T-helper 9 cell (primary cell): ENCODE measurements around the gene MUC5AC.
"Not testable (repeated sequence)": the region's sequence is repeated elsewhere in the genome, so short reads cannot be mapped to it uniquely, and the experiment has no call there.

Source experiments
- DNase-seq: peaks from one replicate; pipeline ENCODE4 v3.0.0-alpha.2; 2020
- total RNA-seq, 2 donors: gene quantifications; one replicate each; lab custom pipeline; 2026; lab: John Stamatoyannopoulos, UW

The MUC5AC gene, protein sequence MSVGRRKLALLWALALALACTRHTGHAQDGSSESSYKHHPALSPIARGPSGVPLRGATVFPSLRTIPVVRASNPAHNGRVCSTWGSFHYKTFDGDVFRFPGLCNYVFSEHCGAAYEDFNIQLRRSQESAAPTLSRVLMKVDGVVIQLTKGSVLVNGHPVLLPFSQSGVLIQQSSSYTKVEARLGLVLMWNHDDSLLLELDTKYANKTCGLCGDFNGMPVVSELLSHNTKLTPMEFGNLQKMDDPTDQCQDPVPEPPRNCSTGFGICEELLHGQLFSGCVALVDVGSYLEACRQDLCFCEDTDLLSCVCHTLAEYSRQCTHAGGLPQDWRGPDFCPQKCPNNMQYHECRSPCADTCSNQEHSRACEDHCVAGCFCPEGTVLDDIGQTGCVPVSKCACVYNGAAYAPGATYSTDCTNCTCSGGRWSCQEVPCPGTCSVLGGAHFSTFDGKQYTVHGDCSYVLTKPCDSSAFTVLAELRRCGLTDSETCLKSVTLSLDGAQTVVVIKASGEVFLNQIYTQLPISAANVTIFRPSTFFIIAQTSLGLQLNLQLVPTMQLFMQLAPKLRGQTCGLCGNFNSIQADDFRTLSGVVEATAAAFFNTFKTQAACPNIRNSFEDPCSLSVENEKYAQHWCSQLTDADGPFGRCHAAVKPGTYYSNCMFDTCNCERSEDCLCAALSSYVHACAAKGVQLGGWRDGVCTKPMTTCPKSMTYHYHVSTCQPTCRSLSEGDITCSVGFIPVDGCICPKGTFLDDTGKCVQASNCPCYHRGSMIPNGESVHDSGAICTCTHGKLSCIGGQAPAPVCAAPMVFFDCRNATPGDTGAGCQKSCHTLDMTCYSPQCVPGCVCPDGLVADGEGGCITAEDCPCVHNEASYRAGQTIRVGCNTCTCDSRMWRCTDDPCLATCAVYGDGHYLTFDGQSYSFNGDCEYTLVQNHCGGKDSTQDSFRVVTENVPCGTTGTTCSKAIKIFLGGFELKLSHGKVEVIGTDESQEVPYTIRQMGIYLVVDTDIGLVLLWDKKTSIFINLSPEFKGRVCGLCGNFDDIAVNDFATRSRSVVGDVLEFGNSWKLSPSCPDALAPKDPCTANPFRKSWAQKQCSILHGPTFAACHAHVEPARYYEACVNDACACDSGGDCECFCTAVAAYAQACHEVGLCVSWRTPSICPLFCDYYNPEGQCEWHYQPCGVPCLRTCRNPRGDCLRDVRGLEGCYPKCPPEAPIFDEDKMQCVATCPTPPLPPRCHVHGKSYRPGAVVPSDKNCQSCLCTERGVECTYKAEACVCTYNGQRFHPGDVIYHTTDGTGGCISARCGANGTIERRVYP (N-terminal part only)
- 0 to 0.21 reads per million in 2 donors for total RNA-seq

DNA sequence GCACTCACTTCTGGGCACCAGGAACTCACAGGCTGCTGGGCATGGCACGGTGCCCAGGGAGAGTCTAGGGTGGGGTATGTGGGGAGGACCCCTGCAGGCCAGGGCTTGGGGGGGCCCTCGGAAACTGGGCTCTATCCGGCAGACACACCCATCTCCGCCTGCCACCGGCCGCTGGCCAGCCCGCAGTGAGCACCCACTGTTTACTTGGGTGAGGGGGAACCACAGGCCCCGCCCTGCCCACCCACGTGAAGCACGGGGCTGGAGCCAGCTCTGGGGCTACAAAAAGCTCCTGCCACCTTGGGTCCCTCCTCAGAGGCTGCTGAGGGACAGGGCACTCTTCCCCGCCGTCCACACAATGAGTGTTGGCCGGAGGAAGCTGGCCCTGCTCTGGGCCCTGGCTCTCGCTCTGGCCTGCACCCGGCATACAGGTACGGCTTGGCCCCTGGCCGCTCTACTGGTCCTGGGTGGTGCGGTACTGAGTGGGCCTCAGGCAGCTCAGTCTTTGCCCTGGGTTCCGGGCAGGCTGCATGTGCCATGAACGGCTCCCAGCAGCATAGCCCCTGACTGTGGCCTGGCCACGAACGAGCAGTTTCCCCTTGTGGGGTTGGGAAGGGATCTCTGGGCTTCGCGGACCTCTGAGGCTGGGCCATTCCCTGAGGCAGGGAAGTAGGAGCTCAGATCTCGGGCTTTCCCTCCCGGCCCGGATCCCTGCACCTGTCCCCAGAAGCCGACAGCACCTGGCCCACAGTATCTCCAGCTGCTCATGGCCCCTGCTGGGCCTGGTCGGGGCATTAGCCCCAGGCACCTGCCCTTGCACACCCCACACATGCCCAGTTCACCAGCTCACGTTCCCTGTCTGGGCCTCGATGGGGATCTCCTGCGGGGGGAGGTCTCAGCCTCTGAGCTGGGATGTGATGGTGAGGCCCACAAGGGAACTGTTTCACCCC lies at the start of gene MUC5AC:
TSS of gene MUC5AC (plus strand) at position 309 of the 947 bp plus-strand sequence. CDS start at position 356, 47 bp downstream.
- DNase-seq = no peak

DNA sequence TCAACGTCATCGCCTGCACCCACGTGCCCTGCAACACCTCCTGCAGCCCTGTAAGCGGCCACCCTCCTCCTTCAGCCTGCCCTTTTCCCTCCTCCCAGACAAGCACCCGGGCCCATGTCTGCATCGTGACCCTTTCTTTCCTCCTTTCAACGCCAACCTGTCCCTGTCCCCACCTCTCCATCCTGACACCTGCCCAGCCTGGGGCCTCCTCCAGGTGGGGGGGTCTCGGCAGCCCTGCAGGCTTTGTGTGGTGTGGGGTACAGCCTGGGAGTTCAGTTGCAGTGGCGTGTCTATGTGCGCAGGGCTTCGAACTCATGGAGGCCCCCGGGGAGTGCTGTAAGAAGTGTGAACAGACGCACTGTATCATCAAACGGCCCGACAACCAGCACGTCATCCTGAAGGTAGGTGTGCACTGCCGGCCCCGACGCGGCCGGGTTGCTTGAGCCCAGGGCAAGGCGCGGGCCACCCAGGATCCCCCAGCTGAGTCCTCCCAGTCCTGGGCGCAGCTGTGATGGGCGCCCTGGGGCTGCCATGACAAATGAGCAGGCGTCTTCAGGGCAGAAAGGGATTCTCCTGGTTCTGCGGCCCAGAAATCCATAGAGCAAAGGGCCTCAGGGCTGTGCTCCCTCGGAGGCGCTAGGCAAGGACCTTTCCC lies 49.4 kb upstream of the MUC5AC start:
- no peak for DNase-seq

DNA sequence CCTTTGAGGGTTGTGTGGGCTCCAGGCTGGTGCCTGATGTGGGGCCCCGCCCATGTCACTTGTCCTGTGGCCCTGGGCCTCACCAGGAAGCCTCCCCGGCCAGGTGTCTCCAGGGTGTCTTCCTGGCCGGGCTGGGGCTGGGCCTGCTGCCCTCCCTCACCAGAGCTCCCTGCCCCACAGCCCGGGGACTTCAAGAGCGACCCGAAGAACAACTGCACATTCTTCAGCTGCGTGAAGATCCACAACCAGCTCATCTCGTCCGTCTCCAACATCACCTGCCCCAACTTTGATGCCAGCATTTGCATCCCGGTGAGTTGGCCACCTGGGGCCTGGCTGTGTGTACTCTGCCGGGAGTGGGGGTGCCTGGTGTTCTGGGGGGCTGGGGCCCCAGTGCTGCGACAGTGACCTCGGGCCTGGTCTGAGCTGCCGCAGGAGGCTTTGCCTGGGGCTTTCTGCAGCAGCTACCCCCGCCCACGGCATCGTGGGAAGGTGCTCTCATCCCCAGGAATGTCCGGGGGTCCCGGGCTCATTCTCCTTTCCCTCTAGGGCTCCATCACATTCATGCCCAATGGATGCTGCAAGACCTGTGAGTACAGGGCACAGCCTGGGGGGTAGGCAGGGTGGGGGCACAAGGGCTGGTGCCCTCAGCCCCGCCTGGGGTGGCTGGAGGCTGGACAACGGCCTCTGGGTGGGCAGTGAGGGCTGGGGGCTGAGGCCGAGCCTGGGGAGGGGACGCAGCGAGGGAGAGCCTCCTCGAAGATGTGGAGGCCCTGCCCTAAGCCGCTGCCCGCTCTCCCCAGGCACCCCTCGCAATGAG lies 48.4 kb upstream of the MUC5AC start:
- no peak for DNase-seq

DNA sequence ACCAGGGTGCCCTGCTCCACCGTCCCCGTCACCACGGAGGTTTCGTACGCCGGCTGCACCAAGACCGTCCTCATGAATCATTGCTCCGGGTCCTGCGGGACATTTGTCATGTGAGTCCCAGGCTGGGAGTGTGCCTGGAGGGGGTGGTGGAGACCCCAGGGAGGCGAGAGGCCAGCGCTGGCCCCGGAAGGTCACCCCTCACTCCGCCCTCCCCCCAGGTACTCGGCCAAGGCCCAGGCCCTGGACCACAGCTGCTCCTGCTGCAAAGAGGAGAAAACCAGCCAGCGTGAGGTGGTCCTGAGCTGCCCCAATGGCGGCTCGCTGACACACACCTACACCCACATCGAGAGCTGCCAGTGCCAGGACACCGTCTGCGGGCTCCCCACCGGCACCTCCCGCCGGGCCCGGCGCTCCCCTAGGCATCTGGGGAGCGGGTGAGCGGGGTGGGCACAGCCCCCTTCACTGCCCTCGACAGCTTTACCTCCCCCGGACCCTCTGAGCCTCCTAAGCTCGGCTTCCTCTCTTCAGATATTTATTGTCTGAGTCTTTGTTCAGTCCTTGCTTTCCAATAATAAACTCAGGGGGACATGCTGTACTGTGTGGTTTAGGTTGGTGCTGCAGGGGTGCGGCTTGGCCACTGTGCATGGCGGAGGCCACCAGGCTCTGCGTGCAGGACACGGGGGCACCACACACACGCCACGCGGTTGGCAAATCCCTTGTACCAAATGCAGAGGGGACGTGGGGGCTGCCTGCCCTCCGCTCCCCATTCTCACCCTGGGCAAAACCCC lies 47.6 kb upstream of the MUC5AC start:
- DNase-seq = no peak

DNA sequence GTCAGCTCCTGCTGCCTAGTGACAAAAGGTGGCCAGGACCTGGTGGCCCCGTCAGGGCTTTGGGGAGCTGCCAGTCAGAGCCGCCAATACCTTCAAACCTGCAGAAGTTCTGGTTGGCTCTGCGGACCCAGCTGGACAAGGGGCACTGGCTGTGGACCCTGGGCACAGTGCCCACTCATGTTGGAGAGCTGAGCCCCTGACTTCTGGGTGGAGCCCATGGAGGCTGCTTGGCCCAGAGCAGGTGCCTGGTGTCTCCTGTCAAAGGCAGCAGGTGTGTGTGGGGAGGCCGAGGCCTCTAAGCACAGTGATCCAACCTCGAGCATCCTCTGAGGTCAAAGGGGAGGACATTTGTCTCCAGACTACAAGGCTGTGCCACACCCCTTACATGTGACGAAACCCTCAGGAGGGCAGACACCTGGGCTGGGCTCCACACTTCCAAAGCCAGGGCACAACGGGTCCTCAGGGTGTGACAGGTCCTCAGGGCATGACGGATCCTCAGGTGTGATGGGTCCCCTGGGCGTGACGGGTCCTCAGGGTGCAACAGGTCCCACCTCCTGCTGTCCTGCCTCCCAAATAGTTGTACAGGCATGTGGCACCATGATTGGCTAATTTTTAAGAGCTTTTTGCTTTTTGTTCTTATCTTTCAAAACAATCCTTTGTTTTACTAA lies 46.1 kb upstream of the MUC5AC start:
- DNase-seq = no peak

DNA sequence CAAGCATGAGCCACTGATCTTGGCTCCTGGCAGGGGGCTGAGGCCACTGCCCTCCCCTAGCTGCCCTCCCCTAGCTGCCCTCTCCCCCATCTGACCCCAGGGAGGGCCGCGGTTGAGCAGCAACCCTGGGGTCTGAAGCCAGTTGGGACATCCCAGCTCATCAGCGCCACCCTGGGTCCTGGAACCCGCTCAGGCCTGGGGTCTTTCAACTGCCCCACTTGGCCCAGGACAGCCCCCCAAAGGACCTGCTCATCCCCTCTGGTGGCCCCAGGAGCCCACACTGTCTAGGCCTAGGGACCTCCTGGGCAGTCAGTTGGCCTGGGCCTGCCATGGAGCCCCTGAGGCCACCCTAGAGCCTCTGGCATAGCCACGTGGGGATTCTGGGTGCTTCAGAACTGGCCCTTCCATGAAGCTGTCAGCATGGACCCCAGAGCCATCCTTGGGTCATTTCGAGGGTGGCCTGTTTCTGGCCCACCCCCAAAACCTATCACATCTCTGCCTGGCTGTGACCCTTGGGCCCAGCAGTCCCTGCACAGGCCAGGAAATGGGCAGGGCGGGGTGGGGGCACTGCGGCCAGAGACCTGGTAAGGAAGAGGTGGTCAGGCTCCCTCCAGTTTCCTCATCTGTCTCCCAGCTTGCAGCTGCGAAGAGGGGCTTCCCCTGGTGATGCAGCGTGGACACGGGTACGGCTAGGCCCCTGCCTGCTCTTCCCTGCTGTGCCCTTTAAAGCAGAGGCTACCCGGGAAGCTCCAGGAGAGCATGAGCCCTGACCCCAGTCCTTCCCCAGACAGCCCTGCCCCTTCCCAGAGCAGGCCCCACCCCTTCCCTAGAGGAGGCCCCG lies 45.2 kb upstream of the MUC5AC start:
- DNase-seq = no peak

DNA sequence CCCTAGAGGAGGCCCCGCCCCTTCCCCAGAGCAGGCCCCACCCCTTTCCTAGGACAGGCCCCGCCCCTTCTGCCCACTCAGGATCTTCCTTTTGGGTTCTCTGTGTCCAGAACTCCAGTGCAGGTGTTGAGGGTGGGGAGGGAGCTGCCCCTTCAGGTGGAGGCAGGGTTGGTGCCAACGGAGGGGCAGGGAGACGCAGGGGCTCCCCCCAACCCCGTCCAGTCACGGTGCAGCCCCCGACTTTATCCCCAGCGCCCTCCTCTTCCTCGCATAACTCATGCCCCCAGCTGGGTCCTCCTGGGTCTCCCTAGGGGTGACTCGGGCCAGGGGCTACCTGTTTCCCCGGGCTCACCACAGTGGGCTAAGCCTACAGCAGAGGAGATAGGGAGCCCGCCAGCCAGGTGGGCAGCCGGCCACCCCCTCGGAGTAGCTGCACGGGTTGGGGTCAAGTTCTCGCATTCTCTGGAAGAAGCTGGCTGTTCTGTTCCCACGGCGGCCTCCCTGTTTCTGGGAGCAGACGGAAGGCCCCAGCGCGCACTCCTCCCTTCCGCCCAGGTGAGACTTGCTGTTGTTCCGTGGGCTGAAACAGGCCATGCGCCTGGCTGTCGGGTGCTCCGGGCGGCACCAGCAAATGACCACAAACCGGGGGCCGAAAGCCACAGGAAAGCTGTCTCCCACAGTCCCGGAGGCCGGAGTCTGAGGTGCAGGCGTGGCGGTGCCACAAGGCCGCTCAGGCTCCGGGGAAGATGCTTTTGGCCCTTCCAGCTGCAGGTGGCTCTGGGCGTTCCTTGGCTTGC lies 44.1 kb upstream of the MUC5AC start:
- DNase-seq = no peak

DNA sequence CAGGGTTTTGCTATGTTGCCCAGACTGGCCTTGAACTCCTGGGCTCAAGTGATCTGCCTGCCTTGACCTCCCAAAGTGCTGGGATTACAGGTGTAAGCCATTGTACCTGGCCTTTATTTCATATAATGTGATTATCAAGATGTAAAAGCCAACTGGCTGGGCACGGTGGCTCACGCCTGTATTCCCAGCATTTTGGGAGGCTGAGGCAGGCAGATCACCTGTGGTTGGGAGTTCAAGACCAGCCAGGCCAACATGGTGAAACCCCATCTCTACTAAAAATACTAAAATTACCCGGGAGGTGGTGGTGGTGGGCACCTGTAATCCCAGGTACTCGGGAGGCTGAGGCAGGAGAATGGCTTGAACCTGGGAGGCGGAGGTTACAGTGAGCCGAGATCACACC lies 42.5 kb upstream of the MUC5AC start:
- not testable (repeated sequence) for DNase-seq

DNA sequence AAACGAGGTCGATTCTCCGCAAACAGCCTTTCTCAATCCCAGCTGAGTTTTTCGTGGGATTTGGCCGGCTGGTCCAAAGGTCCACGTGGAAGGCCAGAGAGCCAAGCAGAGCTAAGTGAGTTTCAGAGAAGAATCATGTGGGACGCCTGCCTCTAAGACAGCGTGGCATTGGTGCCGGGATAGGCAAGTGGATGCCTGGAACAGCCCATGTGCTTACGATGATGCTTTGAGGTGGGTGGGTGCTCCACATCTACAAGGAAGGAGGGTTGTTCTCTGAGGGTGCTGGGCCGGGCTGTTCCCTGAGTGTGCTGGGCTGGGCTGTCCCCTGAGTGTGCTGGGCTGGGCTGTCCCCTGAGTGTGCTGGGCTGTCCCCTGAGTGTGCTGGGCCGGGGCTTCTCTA lies 41.6 kb upstream of the MUC5AC start:
- DNase-seq = no peak

DNA sequence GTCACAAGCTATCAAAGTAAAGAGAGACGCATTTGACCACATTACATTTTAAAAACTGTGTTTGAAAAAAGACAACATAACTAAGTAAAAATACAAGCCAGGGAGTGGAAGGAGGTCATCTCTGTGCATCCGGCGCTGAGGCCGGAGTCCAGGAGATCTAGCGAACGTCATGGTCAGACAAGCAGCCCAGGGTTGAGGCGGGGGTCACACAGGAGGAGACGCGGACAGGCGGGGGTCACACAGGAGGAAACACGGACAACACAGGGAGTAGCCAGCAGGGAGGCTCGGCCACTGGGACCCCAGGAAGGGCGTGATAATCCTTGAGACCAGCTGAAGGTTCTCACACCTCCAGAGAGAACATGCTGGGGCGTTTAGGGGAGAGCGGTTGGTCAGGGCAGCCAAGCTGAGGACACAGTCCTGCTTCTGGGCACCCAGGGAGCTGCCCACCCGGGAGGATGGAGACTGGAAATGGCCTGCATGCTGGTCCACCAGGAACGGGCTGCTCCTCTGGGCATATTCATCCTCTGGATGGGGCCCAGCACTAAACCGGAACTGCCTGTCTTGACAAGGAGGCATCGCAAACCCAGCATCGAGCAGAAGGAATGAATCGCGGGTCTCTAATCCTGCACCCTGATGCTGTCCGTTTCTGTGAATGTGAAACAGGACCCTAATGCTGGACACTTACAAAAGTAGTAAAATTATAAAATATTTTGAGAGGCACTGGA lies 40.9 kb upstream of the MUC5AC start:
- no peak for DNase-seq

DNA sequence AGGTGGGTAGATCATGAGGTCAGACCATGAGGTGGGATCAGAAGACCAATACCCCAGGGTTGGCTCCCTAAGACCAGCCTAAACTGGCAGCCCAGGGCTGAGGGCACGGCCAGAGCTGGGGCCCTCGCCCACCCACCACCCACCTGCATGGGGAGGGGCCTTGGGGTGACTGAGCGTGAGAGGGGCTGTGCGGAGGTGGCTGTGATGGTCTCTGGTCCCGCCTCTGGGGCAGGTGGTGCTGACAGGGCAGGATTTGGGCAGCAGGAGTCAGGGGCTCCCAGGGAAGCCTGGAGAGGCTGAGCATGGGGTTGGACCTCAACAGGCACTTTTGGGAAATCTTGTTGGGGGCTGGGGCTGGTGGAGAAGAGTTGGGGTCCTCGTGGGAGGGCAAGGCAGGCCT lies 39.8 kb upstream of the MUC5AC start:
- DNase-seq = no peak

DNA sequence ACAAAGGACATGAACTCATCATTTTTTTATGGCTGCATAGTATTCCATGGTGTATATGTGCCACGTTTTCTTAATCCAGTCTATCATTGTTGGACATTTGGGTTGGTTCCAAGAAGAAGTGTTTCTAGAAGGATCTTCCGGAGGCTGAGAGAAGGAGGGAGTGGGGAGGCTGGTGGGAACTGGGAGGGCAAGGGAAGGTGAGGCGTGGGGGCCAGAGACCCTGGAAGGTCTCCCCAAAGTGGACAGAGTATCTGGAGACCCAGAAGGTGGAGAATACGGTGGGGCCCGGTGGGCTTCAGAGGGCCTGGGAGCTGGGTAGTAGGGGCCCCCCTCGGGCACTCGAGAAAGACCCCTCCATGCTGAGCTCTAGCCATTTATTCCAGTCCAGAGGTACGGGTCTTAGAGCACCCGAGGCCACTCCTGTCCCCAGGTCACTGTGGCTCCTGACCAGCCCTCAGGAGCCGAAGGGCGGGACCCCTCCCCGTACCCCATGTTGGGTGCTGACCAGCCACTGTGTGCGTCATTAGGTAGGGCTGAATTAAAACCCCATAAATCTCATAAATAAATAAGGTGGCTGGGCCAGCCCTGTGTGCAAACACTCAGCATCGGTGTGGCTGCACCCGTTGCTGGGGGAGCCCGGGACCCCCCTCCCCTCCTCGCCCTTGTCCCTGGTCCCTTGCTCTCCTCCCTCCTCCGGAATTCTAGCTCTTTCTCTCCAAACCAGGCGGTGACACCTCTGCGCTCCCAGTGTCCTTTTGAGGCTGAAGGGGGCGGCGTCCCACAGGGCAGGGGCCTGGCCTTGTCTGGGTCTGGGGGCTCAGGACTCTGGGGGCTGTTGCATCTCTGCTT lies 38.8 kb upstream of the MUC5AC start:
- no peak for DNase-seq

DNA sequence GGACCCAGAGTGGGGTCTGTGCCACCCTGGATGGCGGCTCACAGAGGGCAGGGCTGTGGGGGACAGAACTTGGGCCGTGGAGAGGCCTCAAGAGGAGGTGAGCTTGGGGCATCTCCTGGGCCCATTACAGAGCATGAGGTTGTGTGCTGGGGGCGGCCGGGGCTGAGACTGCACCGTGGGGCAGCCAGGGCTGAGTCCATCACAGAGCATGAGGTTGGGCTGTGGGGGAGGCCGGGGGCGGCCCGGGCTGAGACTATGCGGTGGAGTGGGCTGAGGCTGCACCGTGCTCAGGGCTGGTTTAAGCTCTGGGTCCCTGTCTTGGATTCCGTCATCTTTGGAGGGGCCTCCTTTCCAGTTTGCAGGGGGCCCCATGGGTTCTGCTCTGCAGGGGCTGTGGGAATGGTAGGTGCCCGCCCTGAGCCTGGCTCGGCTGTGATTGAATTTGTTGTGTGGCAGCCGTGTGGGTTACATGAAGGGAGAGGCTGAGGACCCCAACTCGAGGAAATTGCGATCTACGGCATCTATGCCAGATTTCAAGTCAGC lies 38.1 kb upstream of the MUC5AC start:
- DNase-seq = no peak

DNA sequence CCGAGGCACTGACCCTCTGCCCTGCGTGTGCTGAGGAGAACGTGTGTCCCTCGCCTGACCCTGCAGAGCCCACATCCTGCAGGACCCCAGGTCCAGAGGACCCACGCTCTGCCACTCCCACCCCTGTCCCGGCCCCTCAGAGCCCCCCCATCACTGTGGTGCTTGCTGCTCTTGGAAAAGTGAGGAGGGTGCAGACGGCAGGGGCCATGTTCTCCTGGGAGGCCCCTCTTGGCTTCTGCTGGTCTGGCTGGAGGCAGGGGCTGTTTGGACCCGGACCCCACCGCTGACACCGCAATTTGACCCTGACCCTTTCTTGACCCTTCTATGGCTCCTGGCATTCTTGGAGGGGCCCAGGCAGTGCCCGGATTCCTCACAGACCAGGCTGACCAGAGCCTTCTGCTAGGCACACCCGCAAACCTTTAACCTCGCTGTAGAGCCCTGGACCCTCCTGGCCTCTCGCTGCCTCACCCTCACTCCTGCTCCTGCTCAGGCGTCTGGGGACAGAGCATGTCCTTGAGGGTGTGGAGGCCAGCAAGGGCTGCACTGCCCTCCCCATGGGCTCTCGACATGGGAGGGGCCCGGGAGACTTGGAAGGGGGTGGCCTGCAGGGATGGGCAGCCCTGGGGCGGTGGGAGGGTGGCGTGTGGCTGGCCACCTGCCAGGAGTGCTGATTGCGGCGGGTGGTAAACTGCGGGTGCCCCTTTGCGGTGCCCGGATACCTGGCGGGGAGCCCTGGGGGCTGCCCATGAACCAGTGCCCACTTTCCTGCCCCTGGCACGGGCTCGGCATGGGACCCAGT lies 37.0 kb upstream of the MUC5AC start:
- DNase-seq = no peak
